Measurements from ENCODE around the gene SLFN5.

DNA sequence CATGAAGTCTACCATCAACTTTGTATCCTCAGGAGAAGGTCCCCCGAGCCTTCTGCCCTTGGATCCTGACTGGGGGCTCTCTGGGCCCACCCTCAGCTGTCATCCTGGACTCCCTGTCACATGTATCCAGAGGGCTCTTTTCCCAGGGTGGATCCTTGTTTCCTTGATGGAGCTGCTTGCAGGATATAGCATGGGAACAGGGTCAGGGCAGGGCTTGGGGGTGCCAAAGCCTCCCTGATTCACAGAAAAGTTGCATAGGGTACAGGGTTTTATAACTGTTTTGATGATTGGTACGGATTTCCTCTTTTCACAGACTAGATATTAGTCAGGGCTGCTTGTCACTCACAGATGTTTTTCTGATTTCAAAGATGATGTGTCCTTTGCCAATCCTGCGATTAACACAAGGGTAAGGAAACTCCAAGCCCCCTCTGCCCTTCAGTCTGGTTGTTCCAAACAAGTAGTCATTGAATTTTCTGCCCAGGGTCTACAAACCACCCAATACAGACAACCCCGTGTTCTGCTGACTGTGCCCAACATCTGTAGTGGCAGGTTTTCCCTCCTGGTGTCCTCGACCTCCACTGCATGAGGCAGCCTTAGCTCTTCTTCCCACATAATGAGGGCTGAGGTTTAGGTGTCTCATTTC, 28.1 kb upstream of the SLFN5 start:
- TF ChIP-seq POLR2A (IDR thresholded peaks at IDR 0.05; ENCODE audit: low read depth, low read length): no peak
- TF ChIP-seq TAF1 (IDR thresholded peaks at IDR 0.05; ENCODE audit: borderline replicate concordance, low read depth, low read length): no peak
- no peak for TF ChIP-seq POLR2AphosphoS5 (IDR thresholded peaks at IDR 0.05; ENCODE audit: low read depth, low read length)

Data from GM12892 (cell line).